ENCODE measurements around the gene GRK3.
"Not testable (repeated sequence)": the region's sequence is repeated elsewhere in the genome, so short reads cannot be mapped to it uniquely, and the experiment has no call there.

Gene GRK3

DNA sequence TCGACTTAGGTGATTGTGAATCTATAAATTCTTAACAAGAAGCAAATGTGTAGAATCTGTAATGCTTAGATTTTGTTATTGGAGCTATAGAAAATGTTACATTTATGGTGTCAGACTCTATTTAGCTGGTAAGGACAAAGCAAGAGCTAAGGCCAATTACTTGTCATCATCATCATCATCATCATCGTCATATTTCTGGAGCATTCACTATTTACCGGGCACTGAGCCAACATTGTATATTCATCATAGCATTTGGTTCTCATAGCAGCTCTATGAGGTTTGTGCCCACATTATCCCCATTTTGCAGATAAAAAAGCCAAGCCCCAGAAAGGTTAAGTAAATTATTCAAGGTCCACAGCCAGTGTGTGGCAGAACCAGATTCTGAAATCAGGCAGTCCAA, 36.4 kb upstream of the GRK3 start:
- H3F3A ChIP-seq (ENCODE audit: control insufficient read depth, insufficient read depth); H3K4me2 ChIP-seq (ENCODE audit: low read length); H3K4me3 ChIP-seq (ENCODE audit: low read length); H3K9me3 ChIP-seq (ENCODE audit: control insufficient read depth, insufficient read depth, low read length); H3K9me2 ChIP-seq (replicated peaks; ENCODE audit: control insufficient read depth, low read length); H3K4me1 ChIP-seq (ENCODE audit: control insufficient read depth, low read length); H4K20me1 ChIP-seq (ENCODE audit: control insufficient read depth, insufficient read depth, low read depth, low read length); H3K27me3 ChIP-seq (ENCODE audit: control insufficient read depth, low read length); H3K36me3 ChIP-seq (ENCODE audit: control insufficient read depth, low read length); H3K79me2 ChIP-seq (ENCODE audit: control insufficient read depth, low read length); H3K27ac ChIP-seq (ENCODE audit: low read depth, low read length): not testable (repeated sequence)

- not testable (repeated sequence) for H3K27ac ChIP-seq (ENCODE audit: low read depth, low read length); H3K4me3 ChIP-seq (ENCODE audit: low read length); H3K79me2 ChIP-seq (ENCODE audit: control insufficient read depth, low read length); H4K20me1 ChIP-seq (ENCODE audit: control insufficient read depth, insufficient read depth, low read depth, low read length); H3K4me2 ChIP-seq (ENCODE audit: low read length); H3K9me2 ChIP-seq (replicated peaks; ENCODE audit: control insufficient read depth, low read length); H3K4me1 ChIP-seq (ENCODE audit: control insufficient read depth, low read length); H3K9me3 ChIP-seq (ENCODE audit: control insufficient read depth, insufficient read depth, low read length); H3K36me3 ChIP-seq (ENCODE audit: control insufficient read depth, low read length); H3F3A ChIP-seq (ENCODE audit: control insufficient read depth, insufficient read depth); H3K27me3 ChIP-seq (ENCODE audit: control insufficient read depth, low read length)
Observed at GRCh38 chr22:25529059-25529458, 35.4 kb upstream of the GRK3 start.

- H3K27me3 ChIP-seq (ENCODE audit: control insufficient read depth, low read length); H3K4me3 ChIP-seq (ENCODE audit: low read length); H3K9me3 ChIP-seq (ENCODE audit: control insufficient read depth, insufficient read depth, low read length); H3K36me3 ChIP-seq (ENCODE audit: control insufficient read depth, low read length); H3K27ac ChIP-seq (ENCODE audit: low read depth, low read length); H4K20me1 ChIP-seq (ENCODE audit: control insufficient read depth, insufficient read depth, low read depth, low read length); H3K9me2 ChIP-seq (replicated peaks; ENCODE audit: control insufficient read depth, low read length); H3F3A ChIP-seq (ENCODE audit: control insufficient read depth, insufficient read depth); H3K79me2 ChIP-seq (ENCODE audit: control insufficient read depth, low read length); H3K4me2 ChIP-seq (ENCODE audit: low read length); H3K4me1 ChIP-seq (ENCODE audit: control insufficient read depth, low read length): not testable (repeated sequence)
Observed at GRCh38 chr22:25529541-25530137, 34.8 kb upstream of the GRK3 start.

GRCh38 chr22:25531677-25532076, 32.8 kb upstream of the GRK3 start:
- not testable (repeated sequence) for H3K4me3 ChIP-seq (ENCODE audit: low read length); H3K27ac ChIP-seq (ENCODE audit: low read depth, low read length); H3K36me3 ChIP-seq (ENCODE audit: control insufficient read depth, low read length); H3K9me3 ChIP-seq (ENCODE audit: control insufficient read depth, insufficient read depth, low read length); H3K4me2 ChIP-seq (ENCODE audit: low read length); H3K79me2 ChIP-seq (ENCODE audit: control insufficient read depth, low read length); H3K9me2 ChIP-seq (replicated peaks; ENCODE audit: control insufficient read depth, low read length); H4K20me1 ChIP-seq (ENCODE audit: control insufficient read depth, insufficient read depth, low read depth, low read length); H3K27me3 ChIP-seq (ENCODE audit: control insufficient read depth, low read length); H3K4me1 ChIP-seq (ENCODE audit: control insufficient read depth, low read length); H3F3A ChIP-seq (ENCODE audit: control insufficient read depth, insufficient read depth)

DNA sequence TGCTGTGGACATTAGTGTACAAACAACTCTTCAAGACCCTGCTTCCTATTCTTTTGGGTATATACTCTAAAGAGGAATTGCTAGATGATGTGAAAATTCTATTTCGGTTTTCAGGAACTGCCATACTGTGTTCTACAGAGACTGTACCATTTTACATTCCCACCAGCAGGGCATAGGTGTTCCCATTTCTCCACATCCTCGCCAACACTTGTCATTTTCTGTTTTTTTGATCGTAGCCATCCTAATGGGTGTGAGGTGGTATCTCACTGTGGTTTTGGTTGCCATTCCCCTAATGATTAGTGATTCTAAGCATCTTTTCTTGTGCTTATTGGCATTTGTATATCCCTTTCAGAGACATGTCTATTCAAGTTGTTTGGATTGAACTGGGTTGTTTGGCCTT, 29.8 kb upstream of the GRK3 start:
- no peaks in the 10 kb centered on the region for H3K4me1 ChIP-seq (ENCODE audit: control insufficient read depth, low read length)
- no peak overlapping the region for H3K4me3 ChIP-seq (ENCODE audit: low read length)
- TF ChIP-seq, protein P1, sequence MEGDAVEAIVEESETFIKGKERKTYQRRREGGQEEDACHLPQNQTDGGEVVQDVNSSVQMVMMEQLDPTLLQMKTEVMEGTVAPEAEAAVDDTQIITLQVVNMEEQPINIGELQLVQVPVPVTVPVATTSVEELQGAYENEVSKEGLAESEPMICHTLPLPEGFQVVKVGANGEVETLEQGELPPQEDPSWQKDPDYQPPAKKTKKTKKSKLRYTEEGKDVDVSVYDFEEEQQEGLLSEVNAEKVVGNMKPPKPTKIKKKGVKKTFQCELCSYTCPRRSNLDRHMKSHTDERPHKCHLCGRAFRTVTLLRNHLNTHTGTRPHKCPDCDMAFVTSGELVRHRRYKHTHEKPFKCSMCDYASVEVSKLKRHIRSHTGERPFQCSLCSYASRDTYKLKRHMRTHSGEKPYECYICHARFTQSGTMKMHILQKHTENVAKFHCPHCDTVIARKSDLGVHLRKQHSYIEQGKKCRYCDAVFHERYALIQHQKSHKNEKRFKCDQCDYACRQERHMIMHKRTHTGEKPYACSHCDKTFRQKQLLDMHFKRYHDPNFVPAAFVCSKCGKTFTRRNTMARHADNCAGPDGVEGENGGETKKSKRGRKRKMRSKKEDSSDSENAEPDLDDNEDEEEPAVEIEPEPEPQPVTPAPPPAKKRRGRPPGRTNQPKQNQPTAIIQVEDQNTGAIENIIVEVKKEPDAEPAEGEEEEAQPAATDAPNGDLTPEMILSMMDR (IDR thresholded peaks at IDR 0.05; ENCODE audit: low read depth, low read length, poor library complexity, severe bottlenecking): no peak
- no peak for TF ChIP-seq EZH2phosphoT487 (IDR thresholded peaks at IDR 0.05; ENCODE audit: borderline replicate concordance, low read length)

More for the DNA sequence above, 29.8 kb upstream of the GRK3 start:
- Histone ChIP-seq H3K27ac (ENCODE audit: low read depth, low read length) (no peak overlapping the region), H3K4me2 (ENCODE audit: low read length) (no peak overlapping the region), H3K9me3 (ENCODE audit: control insufficient read depth, insufficient read depth, low read length) (no peaks in the 10 kb centered on the region), H4K20me1 (ENCODE audit: control insufficient read depth, insufficient read depth, low read depth, low read length) (no peaks in the 10 kb centered on the region), H3K27me3 (ENCODE audit: control insufficient read depth, low read length) (no peaks in the 10 kb centered on the region), H3F3A (ENCODE audit: control insufficient read depth, insufficient read depth) (no peaks in the 10 kb centered on the region), H3K9me2 (replicated peaks; ENCODE audit: control insufficient read depth, low read length) (no peaks in the 10 kb centered on the region), H3K79me2 (ENCODE audit: control insufficient read depth, low read length) (no peaks in the 10 kb centered on the region), H3K36me3 (ENCODE audit: control insufficient read depth, low read length) (no peaks in the 10 kb centered on the region)

Measured in DOHH2 (cell line).